H54 (cell line): ENCODE measurements around the gene GMDS.

Experiments used
- DNase-seq: peaks from one replicate; pipeline ENCODE4 v3.0.0; 2011; ENCODE audit warnings: low spot score, mixed read lengths; ENCODE audit not compliant: insufficient read length
- FAIRE-seq: peaks from 3 replicates; lab custom pipeline; 2011; peaks lifted over from hg19 to GRCh38; lab: Jason Lieb, UNC
- POLR2A ChIP-seq: IDR thresholded peaks from 2 replicates; pipeline ENCODE4 v1.6.1; 2011; ENCODE audit warnings: low read depth, mild to moderate bottlenecking, low read length

The GMDS gene

DNA sequence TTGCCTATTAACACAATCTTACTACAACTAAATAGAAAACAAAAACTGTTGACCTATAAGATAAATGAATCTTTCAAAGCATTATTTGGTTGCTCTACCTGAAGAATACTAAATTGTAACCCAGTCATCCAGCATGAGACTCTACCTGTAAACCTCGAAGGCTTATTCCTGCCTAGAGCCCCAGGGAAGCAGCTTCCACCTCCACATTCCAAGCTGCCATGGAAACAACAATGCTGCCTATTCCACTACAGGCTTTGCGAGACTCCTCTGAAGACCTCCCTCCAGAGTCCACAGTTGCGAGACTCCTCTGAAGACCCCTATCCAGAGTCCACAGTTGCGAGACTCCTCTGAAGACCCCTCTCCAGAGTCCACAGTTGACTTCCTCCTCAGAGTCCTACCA is 15.7 kb downstream of the GMDS start:
- FAIRE-seq = no peak
- DNase-seq = no peak
- TF ChIP-seq POLR2A = no peak

DNA sequence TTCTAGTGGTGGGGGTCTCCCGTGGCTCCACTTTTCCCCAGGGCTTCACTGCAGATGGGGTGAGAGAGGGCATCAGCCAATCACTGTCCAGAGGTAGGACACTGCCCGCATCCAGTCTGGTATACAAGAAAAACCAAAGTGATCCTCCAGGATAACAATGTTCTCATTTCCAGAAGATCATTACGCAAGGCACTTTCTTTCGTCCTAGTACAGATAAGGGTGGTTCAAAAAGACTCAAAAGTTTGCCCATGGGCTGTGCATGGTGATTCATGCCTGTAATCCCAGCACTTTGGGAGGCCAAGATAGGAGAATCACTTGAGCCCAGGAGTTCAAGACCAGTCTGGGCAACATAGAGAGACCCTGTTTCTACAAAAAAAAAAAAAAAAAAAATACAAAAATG is 16.4 kb downstream of the GMDS start:
- FAIRE-seq = no peak
- TF ChIP-seq POLR2A = no peak
- DNase-seq = no peak

DNA sequence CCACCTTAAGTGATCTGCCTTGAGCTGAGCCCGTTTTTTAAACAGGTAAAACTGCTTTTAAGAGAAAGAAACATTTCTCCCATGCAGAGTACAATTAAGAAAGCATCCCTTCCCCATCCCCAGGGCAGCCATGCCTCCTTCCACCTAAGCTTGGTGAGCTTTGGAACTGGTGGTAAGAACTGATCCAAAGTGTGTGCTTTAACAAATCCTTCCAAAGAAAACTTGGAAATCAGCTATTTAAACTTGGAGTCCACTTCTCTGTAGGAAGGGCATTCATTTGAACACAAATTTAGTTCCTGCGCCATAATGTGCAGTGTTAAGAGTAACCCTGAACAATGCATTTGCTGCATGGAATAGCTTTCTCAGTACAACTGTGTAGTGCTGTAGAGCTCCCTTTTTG is 17.0 kb downstream of the GMDS start:
- DNase-seq (no peak), FAIRE-seq (no peak)
- TF ChIP-seq POLR2A = no peak

DNA sequence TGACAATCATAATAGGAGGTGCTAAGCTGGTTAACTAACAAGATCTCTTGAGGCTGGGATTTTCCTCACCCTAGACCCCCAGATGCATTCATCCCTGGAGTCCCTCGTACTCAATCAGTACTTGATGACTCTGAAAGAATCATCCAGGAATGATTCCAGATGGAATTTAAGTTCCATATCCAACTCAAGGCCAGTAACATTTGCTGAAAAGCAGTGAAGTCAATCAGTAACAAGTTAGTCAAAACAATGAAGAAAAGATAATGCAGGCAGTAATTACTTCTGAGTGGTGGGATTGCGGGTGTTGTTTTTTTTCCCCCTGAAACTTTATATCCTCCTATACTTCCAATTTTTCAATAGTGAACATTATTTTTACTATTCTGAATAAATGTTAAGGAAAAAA is 18.6 kb downstream of the GMDS start:
- DNase-seq (no peak), FAIRE-seq (no peak)
- TF ChIP-seq POLR2A = no peak

DNA sequence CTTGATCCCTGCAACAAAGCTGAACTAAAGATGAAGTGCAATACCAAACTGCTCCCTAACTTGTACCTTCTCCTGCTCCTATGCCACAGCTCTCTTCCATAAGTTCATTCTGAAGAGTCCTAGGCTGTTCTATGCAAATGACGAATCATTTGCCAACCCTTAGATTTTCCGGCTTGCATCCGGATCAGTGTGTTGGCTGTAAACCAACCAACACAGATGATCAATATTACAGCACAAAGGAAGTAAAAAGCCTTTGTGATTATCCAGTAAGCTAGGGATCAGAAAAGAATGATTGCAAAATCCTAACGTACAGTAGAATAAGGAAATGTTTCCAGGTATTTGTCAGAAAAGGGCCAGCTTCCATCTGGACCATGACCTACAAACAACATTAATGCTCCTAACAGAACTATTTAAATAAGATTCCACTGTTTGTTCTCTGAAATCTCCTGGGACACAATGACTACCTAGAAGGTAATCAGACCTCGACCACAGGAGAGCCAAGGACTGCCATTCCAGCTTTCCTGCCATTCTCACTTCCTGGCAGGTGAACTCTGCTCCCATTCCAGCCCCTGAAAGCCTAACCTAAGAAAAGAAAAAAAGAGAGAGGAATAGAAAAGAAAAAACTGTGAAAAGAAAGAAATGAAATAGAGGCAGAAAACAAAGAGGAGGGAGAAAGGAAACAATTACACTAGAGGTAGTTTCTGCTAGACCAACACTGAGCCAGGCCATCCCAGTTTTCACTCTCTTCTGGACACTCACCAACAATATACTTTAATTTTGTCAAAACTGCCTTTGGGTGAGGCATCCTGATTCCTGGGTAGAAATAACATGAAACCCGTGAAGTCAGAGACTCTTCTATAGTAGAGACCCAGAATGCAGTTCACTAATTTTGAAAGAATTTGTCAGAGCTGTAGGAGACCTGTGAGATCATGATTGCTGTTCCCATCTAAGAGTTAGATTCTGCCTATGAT is 19.7 kb downstream of the GMDS start:
- FAIRE-seq (no peak), DNase-seq (no peak)
- no peak for TF ChIP-seq POLR2A

DNA sequence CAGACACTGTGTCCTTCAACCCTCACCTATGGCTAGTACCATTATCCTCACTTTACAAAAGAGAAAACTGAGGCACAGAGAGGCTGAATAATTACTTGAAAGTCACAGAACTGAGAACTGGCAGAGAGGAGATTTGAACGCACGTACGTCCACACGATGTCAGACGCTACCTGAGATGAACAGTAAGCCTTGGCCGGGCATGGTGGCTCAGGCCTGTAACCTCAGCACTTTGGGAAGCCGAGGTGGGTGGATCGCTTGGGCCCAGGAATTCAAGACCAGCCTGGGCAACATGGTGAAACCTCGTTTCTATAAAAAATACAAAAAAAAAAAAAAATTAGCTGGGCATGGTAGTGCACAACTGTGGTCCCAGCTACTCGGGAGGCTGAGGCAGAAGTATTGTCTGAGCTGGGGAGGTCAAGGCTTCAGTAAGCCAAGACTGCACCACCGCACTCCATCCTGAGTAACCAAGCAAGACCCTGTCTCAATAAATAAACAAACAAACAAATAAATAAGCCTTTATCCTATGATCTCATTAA is 20.5 kb downstream of the GMDS start:
- no peak for TF ChIP-seq POLR2A
- FAIRE-seq = no peak
- DNase-seq = no peak

DNA sequence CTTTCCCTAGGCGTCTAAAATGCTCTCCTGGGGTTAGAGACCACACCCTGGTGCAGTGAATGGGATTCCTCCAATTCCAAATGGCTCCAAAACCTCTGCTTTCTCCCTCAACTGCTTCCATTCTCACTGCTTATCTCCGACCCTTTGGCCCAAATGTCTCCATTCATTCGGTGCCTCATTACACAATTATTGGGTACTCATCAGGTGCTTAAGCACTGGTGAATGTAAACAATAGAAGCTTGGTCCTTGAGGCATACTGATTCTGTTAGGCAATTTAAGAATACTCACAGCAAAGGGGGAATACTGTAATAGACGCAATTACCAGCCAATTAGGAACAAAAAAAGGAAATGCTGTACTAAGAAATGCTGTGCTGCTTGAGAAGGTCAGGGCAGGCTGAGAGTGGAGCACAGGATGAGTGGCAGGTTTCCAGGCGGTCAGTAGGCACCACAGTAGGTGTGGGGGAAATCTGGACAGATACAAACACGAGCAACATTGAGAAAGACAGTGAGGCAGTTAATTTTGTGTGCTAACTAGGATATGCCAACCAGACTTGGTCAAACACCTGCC is 23.0 kb downstream of the GMDS start:
- FAIRE-seq = no peak
- no peak for TF ChIP-seq POLR2A
- DNase-seq = no peak

DNA sequence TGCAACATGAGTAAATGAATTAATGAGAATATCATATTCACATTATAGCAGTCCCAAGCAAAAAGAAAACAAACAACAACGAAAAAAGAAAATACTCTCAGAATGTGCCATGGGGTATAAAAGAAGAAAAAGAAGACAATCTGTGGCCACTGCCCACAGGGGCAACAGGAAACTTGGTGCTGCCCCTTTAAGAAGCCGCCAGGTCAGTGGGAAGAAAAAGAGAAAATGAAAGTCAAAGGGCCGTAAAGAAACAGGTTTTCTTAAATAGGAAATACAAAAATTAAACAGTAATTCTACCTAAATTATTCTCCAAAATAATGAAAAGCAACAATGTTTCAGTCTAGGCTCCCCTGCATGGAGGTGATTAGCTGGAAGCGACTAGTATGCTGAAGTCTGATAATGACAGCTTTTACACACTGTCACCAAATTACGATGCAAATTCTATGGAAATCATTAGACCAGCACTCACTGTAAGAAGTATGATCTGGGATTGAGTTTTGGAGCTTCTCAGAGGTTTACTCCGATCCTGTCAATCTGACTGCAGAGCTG is 23.6 kb downstream of the GMDS start:
- TF ChIP-seq POLR2A = no peak
- no peak for FAIRE-seq
- DNase-seq = peak; percentile 36

DNA sequence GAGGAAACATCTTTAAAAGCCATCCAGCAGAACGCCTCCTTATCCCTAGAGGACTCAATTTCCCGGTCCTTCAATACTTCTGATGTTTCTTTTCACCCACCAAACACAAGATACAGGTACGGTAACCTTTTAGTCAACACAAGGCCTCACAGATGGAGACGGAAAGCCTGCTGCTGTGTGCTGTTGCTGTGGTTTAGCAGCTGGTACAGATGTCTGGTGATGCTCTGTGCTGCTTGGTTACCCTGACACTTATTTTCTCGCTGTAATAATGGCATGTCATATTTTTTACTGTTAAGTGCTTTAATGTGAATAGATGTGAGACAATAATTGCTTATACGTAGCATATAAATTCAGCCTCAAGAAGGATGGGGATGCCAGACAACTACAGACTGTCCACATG is 25.3 kb downstream of the GMDS start:
- no peak for FAIRE-seq
- DNase-seq = no peak
- TF ChIP-seq POLR2A = no peak

DNA sequence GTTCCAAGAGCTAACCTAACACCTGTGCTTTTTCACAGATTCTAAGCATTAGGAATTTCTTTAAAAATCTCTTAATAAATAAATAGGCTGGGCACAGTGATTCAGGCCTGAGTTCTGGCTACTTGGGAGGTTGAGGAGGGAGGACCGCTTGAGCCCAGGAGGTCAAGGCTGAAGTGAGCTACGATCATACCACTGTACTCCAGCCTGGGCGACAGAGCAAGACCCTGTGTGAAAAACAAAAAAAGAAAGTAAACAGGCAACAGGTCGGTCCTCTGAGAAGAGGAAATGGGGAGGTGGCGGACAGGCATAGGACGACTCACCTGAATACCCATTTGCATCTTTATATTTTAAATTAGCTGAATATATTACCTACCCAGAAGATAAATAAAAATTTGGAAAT is 26.5 kb downstream of the GMDS start:
- TF ChIP-seq POLR2A = no peak
- FAIRE-seq = no peak
- no peak for DNase-seq

DNA sequence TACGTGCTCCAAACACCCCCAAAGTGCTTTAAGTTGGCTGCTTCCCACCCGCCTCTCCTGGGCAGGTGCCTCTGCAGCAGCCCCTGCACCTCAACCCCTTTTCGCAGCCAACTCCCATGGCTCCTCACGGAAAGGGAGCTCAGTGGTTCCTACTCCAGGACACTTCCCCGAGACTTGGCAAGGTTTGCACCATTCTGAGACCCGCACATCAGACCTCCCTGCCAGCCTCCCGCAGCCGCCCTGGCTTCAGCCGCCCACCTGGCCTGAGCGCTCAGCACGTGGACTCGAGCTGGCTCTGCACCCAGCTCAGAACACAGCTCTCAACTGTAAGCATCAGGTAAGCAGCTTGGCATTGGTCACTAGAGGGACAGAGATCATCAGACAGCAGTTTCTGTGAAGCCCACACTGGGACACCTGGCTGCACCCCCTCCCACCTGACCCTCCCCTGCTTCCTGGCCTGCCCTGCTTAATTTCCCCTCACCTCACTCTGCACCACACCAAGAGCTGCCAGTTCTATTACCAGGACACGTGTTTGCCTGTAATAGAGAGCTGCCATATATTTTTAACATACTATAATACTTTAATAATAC is 28.5 kb downstream of the GMDS start:
- no peak for FAIRE-seq
- DNase-seq = no peak
- no peak for TF ChIP-seq POLR2A

DNA sequence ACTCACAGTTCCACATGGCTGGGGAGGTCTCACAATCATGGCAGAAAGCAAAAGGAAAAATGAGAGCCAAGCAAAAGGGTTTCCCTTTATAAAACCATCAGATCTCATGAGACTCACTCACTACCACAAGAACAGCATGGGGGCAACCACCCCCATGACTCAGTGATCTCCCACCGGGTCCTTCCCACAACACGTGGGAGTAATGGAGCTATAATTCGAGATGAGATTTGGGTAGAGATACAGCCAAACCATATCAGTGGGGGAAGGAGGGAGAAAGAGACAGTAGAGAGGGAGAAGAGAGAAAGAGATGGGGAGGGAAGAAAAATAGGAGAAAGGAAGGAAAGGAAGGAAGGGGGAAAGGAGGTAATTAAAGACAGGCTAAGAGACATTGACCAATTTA is 30.1 kb downstream of the GMDS start:
- no peak for TF ChIP-seq POLR2A
- FAIRE-seq (peak; percentile 50), DNase-seq (no peak)

DNA sequence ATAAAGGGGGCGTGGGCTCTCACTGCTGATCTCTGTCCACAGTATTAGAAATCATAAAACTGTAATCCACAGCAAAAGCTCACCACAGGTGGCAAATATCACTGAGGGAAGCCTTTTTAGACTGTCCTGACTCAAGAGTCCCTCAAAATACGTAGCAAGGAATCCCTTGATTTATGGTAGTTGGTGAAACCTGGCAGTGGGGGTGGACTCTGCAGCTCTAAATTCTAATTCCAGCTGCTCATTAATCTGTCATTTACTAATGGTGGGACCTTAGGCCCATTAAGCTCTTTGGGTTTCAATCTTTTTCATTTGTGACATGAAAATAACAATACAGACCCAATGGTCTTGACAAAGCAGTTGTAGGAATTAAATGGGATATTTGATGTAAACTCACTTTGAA is 32.3 kb downstream of the GMDS start:
- no peak for FAIRE-seq
- TF ChIP-seq POLR2A = no peak
- DNase-seq = no peak
